22Rv1 (cell line): ENCODE results near the gene IL24.

Experiments used
- H3K27ac ChIP-seq: fragments of 450-650 bp; 2 replicates; pipeline ENCODE4 v1.5.1; 2017
- CTCF ChIP-seq: fragments of 450-650 bp; IDR thresholded peaks from 2 replicates; pipeline ENCODE4 v1.5.1; 2017; ENCODE audit warnings: mild to moderate bottlenecking
- ZFX ChIP-seq: fragments of 450-650 bp; IDR thresholded peaks from 2 replicates; pipeline ENCODE4 v1.6.1; 2017; ENCODE audit warnings: antibody characterized with exemption, borderline replicate concordance

The IL24 gene

GRCh38 chr1:206882555-206882954 is 14.7 kb upstream of the IL24 start:
- no peak overlapping the region for H3K27ac ChIP-seq
- TF ChIP-seq CTCF (peak; percentile 24), ZFX (no peak)

DNA sequence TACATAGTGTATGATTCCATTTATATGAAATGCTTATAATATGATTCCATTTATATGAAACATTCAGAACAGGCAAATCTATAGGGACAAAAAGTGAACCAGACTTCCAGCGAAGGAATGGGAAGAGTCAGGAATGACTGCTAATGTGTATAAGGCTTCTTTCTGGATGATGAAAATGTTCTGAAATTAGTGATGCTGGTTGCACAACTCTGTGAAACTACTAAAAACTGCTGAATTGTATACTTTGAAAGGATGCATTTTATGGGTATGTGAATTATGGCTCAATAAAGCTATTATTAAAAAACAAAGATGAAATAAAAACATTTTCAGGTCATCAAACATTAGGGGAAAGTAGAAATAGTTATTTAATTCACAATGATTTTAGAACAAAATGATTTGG is 14.1 kb upstream of the IL24 start:
- no peak for TF ChIP-seq ZFX
- TF ChIP-seq CTCF, result no peak

DNA sequence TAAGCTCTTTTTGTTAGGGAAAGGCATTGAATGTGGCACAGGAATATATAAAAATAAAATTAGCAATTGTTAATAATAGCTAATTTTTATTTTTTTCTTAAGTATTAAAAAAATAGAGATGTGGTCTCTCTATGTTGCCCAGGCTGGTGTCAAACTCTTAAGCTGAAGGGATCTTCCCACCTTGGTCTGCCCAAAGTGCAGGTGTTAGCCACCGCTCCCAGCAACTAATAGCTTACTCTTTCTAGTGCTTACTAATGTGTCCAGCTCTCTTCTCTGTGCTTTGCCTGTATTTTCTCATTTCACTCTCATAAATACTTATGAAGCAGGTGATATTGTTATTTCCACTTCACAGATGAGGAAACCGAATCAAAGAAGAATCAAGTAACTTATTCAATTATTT is 13.4 kb upstream of the IL24 start:
- TF ChIP-seq ZFX (no peak), CTCF (no peak)

More for the DNA sequence above, 14.1 kb upstream of the IL24 start:
- H3K27ac ChIP-seq, result no peak overlapping the region

GRCh38 chr1:206885341-206886060 is 11.7 kb upstream of the IL24 start:
- no peak overlapping the region for H3K27ac ChIP-seq
- no peak for TF ChIP-seq ZFX
- no peak for TF ChIP-seq CTCF

More for the DNA sequence above, 13.4 kb upstream of the IL24 start:
- no peak overlapping the region for H3K27ac ChIP-seq

- no peak overlapping the region for H3K27ac ChIP-seq
- TF ChIP-seq ZFX, result no peak
- no peak for TF ChIP-seq CTCF
Observed at GRCh38 chr1:206886831-206887230, 10.4 kb upstream of the IL24 start.

- TF ChIP-seq CTCF (no peak), ZFX (no peak)
- no peak overlapping the region for H3K27ac ChIP-seq
Observed at GRCh38 chr1:206887701-206888100, 9.5 kb upstream of the IL24 start.
